Measurements from ENCODE around the gene CLEC4G.

- TF ChIP-seq POLR2A (conservative IDR thresholded peaks at IDR 0.05): no peak
- no peak for TF ChIP-seq HEY1 (CRISPR knock-in tag; IDR thresholded peaks at IDR 0.05; ENCODE audit: borderline replicate concordance)
- no peak for TF ChIP-seq FOXK1 (CRISPR knock-in tag; IDR thresholded peaks at IDR 0.05; ENCODE audit: borderline replicate concordance)
- no peak for TF ChIP-seq STAG1 (CRISPR knock-in tag; IDR thresholded peaks at IDR 0.05; ENCODE audit: borderline replicate concordance)
- no peak for TF ChIP-seq CTCF (IDR thresholded peaks at IDR 0.05 in 2 of 3, conservative IDR thresholded peaks at IDR 0.05 in 1 of 3; ENCODE audit: insufficient read depth in 2 of 3, low read depth in 1 of 3, low read length in 3 of 3)
- TF ChIP-seq KAT8 (IDR thresholded peaks at IDR 0.05; ENCODE audit: low read depth): no peak
- no peak for TF ChIP-seq PRDM10 (IDR thresholded peaks at IDR 0.05; ENCODE audit: partially characterized antibody)
- TF ChIP-seq ZBTB33 (CRISPR knock-in tag; IDR thresholded peaks at IDR 0.05): no peak
- no peak for TF ChIP-seq ZNF668 (CRISPR knock-in tag; IDR thresholded peaks at IDR 0.05)
- no peak for TF ChIP-seq RAD21 (CRISPR knock-in tag; conservative IDR thresholded peaks at IDR 0.05 in 1 of 2, IDR thresholded peaks at IDR 0.05 in 1 of 2)
- TF ChIP-seq ZNF263 (CRISPR knock-in tag; IDR thresholded peaks at IDR 0.05; ENCODE audit: borderline replicate concordance): no peak
- no peak for TF ChIP-seq U2AF1 (optimal IDR thresholded peaks at IDR 0.05; ENCODE audit: low read depth, low read length)
- no peak for TF ChIP-seq KHSRP (IDR thresholded peaks at IDR 0.05)
- TF ChIP-seq BRCA1 (IDR thresholded peaks at IDR 0.05): no peak
- no peak for TF ChIP-seq BRCA1 (CRISPR knock-in tag; IDR thresholded peaks at IDR 0.05)
These were observed 6.1 kb downstream of the CLEC4G start for GRCh38 chr19:7725791-7726190.
